HCT116 (cell line): ENCODE data around the gene ZNF443.

Experiments
- CEBPB ChIP-seq: IDR thresholded peaks from 2 replicates; pipeline ENCODE4 v1.6.1; 2012; ENCODE audit warnings: low read depth
- EZH2 ChIP-seq: fragments of 200-600 bp; sonication (generic); IDR thresholded peaks from 2 replicates; pipeline ENCODE4 v1.6.1; 2017; ENCODE audit warnings: antibody characterized with exemption, mixed run types
- EZH2phosphoT487 ChIP-seq: fragments of 200-600 bp; IDR thresholded peaks from 2 replicates; pipeline ENCODE4 v1.6.1; 2018; ENCODE audit warnings: antibody characterized with exemption, borderline replicate concordance
- JUND ChIP-seq: IDR thresholded peaks from 2 replicates; pipeline ENCODE4 v1.6.1; 2012
- POLR2A ChIP-seq: IDR thresholded peaks from 2 replicates; pipeline ENCODE4 v1.7.0; 2011; ENCODE audit warnings: borderline replicate concordance; ENCODE audit not compliant: insufficient read depth, insufficient read length; ENCODE audit errors: extremely low read depth
- ZNF274 ChIP-seq: fragments of 200-500 bp; sonication (Bioruptor generic); IDR thresholded peaks from 2 replicates; pipeline ENCODE4 v1.6.1; 2014; ENCODE audit warnings: mild to moderate bottlenecking, low read depth, low read length, inconsistent platforms
- TF ChIP-seq, protein P1 (sequence below), 3 experiments: fragments of 200-600 bp in 1 of 3; sonication (generic) in 1 of 3; IDR thresholded peaks in 2 of 3; conservative IDR thresholded peaks in 1 of 3; 2 replicates each; pipeline ENCODE4 v1.5.1; 2012 to 2017; ENCODE audit warnings: low read depth in 2 of 3, low read length in 2 of 3, antibody characterized with exemption in 1 of 3, borderline replicate concordance in 1 of 3, control low read depth in 1 of 3, mild to moderate bottlenecking in 1 of 3, mixed read lengths in 1 of 3, mixed run types in 1 of 3, moderate library complexity in 1 of 3; ENCODE audit not compliant: insufficient read depth in 1 of 3
- TF ChIP-seq, protein P2 (sequence below): IDR thresholded peaks from 2 replicates; pipeline ENCODE4 v1.6.1; 2012; ENCODE audit warnings: low read depth

DNA sequence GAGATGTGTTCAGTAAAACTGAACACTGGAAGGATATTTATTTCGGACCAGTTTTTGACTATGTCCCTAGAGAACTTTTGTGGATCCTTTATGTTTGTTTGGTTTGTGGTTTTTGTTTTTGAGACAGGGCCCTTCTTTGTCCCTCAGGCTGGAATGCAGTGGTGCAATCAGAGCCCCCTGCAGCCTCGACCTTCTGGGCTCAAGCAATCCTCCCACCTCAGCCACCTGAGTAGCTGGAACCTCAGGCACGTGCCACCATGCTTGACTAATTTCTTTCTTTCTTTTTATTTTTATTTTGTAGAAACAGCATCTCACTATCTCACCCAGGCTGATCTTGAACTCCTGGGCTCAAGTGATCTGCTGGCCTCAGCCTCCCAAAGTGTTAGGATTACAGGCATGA, 44.8 kb upstream of the ZNF443 start:
- TF ChIP-seq POLR2A, result no peak
- TF ChIP-seq, protein P1, sequence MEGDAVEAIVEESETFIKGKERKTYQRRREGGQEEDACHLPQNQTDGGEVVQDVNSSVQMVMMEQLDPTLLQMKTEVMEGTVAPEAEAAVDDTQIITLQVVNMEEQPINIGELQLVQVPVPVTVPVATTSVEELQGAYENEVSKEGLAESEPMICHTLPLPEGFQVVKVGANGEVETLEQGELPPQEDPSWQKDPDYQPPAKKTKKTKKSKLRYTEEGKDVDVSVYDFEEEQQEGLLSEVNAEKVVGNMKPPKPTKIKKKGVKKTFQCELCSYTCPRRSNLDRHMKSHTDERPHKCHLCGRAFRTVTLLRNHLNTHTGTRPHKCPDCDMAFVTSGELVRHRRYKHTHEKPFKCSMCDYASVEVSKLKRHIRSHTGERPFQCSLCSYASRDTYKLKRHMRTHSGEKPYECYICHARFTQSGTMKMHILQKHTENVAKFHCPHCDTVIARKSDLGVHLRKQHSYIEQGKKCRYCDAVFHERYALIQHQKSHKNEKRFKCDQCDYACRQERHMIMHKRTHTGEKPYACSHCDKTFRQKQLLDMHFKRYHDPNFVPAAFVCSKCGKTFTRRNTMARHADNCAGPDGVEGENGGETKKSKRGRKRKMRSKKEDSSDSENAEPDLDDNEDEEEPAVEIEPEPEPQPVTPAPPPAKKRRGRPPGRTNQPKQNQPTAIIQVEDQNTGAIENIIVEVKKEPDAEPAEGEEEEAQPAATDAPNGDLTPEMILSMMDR (IDR thresholded peaks at IDR 0.05 in 2 of 3, conservative IDR thresholded peaks at IDR 0.05 in 1 of 3; ENCODE audit: borderline replicate concordance in 1 of 3, insufficient read depth in 1 of 3, low read depth in 2 of 3, low read length in 2 of 3), result no peak
- TF ChIP-seq JUND, result no peak
- TF ChIP-seq ZNF274, result no peak
- TF ChIP-seq EZH2, result no peak
- TF ChIP-seq, protein P2, sequence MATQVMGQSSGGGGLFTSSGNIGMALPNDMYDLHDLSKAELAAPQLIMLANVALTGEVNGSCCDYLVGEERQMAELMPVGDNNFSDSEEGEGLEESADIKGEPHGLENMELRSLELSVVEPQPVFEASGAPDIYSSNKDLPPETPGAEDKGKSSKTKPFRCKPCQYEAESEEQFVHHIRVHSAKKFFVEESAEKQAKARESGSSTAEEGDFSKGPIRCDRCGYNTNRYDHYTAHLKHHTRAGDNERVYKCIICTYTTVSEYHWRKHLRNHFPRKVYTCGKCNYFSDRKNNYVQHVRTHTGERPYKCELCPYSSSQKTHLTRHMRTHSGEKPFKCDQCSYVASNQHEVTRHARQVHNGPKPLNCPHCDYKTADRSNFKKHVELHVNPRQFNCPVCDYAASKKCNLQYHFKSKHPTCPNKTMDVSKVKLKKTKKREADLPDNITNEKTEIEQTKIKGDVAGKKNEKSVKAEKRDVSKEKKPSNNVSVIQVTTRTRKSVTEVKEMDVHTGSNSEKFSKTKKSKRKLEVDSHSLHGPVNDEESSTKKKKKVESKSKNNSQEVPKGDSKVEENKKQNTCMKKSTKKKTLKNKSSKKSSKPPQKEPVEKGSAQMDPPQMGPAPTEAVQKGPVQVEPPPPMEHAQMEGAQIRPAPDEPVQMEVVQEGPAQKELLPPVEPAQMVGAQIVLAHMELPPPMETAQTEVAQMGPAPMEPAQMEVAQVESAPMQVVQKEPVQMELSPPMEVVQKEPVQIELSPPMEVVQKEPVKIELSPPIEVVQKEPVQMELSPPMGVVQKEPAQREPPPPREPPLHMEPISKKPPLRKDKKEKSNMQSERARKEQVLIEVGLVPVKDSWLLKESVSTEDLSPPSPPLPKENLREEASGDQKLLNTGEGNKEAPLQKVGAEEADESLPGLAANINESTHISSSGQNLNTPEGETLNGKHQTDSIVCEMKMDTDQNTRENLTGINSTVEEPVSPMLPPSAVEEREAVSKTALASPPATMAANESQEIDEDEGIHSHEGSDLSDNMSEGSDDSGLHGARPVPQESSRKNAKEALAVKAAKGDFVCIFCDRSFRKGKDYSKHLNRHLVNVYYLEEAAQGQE, result no peak
- TF ChIP-seq CEBPB, result no peak
- no peak for TF ChIP-seq EZH2phosphoT487
